ENCODE measurements around the gene WDR75. TPM values are rescaled to one million over a fixed set of nuclear protein-coding genes. Genes with fewer than 3 reads are reported as not detected.
"Not testable (repeated sequence)": the region's sequence is repeated elsewhere in the genome, so short reads cannot be mapped to it uniquely, and the experiment has no call there.

The WDR75 gene
- total and polyA plus RNA-seq, 12 donors: 23.7 to 73.9 (median 39.7) TPM

DNA sequence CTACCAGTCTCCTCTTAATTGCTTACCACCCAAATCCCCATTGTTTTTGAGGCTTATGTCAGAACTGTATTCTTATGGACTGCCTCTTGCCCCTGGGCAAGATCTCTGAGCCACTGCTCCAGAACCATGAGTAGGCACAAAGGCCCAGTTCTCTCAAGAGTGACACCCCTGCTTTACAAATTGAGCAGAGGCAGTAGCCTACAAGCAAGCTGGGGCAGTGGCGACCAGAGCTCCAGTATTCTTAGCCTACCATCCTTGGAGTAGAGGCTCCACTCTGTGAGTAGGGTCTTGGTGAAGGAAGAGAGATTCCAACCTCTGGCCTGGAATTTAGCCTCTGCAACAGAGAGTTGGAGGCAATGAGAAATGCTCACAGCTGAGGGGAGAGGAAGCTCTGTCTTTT is 36.5 kb downstream of the WDR75 start:
- H3K27me3 ChIP-seq: no peaks in the 10 kb centered on the region
- no peaks in the 10 kb centered on the region for H3K4me1 ChIP-seq (replicated peaks in 1 of 2)
- H3K9me3 ChIP-seq (replicated peaks in 1 of 3): no peaks in the 10 kb centered on the region
- 89 to 96% (median 96%) methylated on average over 1 of the region's 1 CpG; no CpG with 5 or more reads in 1 of the 4 donors for WGBS, 4 donors
- H3K27ac ChIP-seq: no peak overlapping the region
- no peak overlapping the region for H3K4me3 ChIP-seq
- intact Hi-C loops (cut with DNase I): no loop called here
- no peak for TF ChIP-seq POLR2A (IDR thresholded peaks at IDR 0.05)
- TF ChIP-seq, protein P1, sequence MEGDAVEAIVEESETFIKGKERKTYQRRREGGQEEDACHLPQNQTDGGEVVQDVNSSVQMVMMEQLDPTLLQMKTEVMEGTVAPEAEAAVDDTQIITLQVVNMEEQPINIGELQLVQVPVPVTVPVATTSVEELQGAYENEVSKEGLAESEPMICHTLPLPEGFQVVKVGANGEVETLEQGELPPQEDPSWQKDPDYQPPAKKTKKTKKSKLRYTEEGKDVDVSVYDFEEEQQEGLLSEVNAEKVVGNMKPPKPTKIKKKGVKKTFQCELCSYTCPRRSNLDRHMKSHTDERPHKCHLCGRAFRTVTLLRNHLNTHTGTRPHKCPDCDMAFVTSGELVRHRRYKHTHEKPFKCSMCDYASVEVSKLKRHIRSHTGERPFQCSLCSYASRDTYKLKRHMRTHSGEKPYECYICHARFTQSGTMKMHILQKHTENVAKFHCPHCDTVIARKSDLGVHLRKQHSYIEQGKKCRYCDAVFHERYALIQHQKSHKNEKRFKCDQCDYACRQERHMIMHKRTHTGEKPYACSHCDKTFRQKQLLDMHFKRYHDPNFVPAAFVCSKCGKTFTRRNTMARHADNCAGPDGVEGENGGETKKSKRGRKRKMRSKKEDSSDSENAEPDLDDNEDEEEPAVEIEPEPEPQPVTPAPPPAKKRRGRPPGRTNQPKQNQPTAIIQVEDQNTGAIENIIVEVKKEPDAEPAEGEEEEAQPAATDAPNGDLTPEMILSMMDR (IDR thresholded peaks at IDR 0.05): no peak
- H3K36me3 ChIP-seq (replicated peaks in 1 of 2): peaks cover 0 to 24% of the 10 kb centered on the region in 2 donors
- DNase-seq: no peak

DNA sequence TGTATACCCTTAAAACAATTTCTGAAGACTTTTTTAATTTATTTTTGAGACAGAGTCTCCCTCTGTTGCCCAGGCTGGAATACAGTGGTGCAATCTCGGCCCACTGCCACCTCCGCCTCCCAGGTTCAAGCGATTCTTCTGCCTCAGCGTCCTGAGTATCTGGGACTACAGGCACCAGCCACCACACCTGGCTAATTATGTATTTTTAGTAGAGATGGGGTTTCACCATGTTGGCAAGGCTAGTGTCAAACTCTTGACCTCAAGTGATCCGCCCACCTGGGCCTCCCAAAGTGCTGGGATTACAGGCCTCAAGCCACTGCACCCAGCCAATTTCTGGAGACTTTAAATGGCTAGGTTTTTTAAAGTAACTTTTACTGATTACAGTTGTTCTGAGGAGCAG is 37.0 kb downstream of the WDR75 start:
- H3K27me3 ChIP-seq; DNase-seq; H3K27ac ChIP-seq; intact Hi-C loops (cut with DNase I); H3K4me1 ChIP-seq (replicated peaks in 1 of 2); H3K4me3 ChIP-seq; H3K9me3 ChIP-seq (replicated peaks in 1 of 3): not testable (repeated sequence)
- H3K36me3 ChIP-seq (replicated peaks in 1 of 2): peaks cover 0 to 24% of the 10 kb centered on the region in 2 donors
- WGBS, 4 donors: 98 to 99% (median 98%) methylated on average over 5 of the region's 5 CpGs

DNA sequence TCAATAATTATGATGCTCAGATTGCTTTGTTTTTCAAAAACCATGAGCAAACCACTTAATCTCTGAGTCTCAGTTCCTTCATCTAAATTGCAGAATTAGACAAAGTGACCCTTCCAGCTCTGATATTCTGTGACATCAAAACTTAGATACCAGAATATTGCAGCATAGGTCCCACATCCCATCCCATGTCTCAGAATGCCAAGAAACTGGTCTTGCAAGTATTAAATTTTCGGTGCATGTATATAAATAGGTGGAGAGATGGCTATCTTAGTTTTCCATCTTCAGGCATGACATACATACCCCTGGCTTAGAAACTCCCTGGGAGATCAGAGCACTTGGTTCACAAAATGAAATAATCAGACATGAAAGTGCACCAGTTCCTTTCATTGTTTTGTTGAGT is 39.8 kb downstream of the WDR75 start:
- H3K4me1 ChIP-seq (replicated peaks in 1 of 2): no peaks in the 10 kb centered on the region
- TF ChIP-seq, protein P1 (IDR thresholded peaks at IDR 0.05): no peak
- TF ChIP-seq POLR2A (IDR thresholded peaks at IDR 0.05): no peak
- no peak overlapping the region for H3K27ac ChIP-seq
- intact Hi-C loops (cut with DNase I): no loop called here
- no peak overlapping the region for H3K4me3 ChIP-seq
- WGBS, 4 donors: 78 to 91% (median 86%) methylated on average over 1 of the region's 1 CpG
- DNase-seq: no peak
- no peaks in the 10 kb centered on the region for H3K9me3 ChIP-seq (replicated peaks in 1 of 3)
- no peaks in the 10 kb centered on the region for H3K27me3 ChIP-seq
- peaks cover 0 to 1% of the 10 kb centered on the region in 2 donors for H3K36me3 ChIP-seq (replicated peaks in 1 of 2)

DNA sequence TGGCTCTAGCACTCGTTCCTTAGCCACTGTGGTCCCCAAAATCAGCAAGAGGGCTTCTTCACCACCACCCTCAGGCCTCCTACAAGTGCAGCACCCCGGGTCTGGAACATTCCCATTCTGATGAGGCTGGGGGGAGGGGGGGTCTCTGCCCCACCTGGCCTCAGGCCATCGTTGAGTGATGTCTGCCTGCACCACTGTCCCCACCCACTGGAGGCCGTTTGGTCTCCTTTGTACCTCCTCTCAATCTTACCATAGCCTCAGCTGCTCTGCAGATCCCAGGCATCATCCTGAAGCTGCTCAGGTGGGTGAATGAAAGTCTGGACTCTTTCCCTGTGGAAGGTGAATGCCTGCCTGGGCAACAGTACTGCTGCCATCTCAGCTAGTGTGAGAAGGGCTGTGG is 42.3 kb downstream of the WDR75 start:
- TF ChIP-seq, protein P1 (IDR thresholded peaks at IDR 0.05): no peak
- TF ChIP-seq POLR2A (IDR thresholded peaks at IDR 0.05): no peak
- H3K36me3 ChIP-seq (replicated peaks in 1 of 2): no peaks in the 10 kb centered on the region
- no peak overlapping the region for H3K27ac ChIP-seq
- H3K4me3 ChIP-seq: no peak overlapping the region
- H3K4me1 ChIP-seq (replicated peaks in 1 of 2): no peaks in the 10 kb centered on the region
- intact Hi-C loops (cut with DNase I): no loop called here
- no peaks in the 10 kb centered on the region for H3K9me3 ChIP-seq (replicated peaks in 1 of 3)
- no peak for DNase-seq
- no peaks in the 10 kb centered on the region for H3K27me3 ChIP-seq
- WGBS, 4 donors: 55 to 61% (median 58%) methylated on average over 3 to 4 of the region's 4 CpGs

DNA sequence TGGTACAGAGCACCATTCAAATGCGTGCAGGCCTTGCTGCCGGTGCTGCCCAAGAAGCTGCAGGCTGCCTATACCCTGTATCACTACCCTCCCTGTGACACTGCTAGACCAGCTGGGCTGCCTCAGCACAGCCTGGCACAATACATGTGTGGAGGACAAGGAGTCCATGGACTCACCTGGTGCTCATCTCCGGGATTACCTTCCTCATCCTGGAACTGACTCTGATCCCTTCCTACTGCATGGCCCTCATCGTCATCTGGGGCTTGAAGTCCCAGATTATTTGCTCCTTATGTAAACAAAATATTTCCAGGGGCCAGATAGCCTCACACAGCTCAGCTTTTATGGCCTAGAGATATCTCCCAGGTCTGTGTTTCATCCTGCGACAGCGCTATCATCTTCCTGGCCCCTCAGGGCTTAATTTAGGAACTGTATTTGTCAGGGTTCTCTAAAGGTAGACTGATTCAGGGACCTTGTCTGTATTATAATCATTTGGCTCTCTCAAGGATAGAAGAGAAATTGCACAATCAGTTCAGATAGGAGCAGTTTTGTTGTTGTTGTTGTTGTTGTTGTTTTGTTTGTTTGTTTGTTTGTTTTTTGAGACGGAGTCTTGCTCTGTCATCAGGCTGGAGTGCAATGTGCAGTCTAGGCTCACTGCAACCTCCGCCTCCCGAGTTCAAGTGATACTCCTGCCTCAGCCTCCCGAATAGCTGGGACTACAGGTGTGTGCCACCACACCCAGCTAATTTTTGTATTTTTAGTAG is 42.9 kb downstream of the WDR75 start:
- no peak for TF ChIP-seq POLR2A (IDR thresholded peaks at IDR 0.05)
- TF ChIP-seq, protein P1 (IDR thresholded peaks at IDR 0.05): no peak
- no peaks in the 10 kb centered on the region for H3K36me3 ChIP-seq (replicated peaks in 1 of 2)
- no peaks in the 10 kb centered on the region for H3K9me3 ChIP-seq (replicated peaks in 1 of 3)
- H3K27me3 ChIP-seq: no peaks in the 10 kb centered on the region
- no peak for DNase-seq
- intact Hi-C loops (cut with DNase I): no loop called here
- 88 to 94% (median 91%) methylated on average over 9 to 10 of the region's 10 CpGs for WGBS, 4 donors
- no peak overlapping the region for H3K4me3 ChIP-seq
- H3K4me1 ChIP-seq (replicated peaks in 1 of 2): no peaks in the 10 kb centered on the region
- no peak overlapping the region for H3K27ac ChIP-seq

Measured in adrenal gland (tissue), 12 donors.